Nephron (organoid): ENCODE results near the gene ZFAND3.

Experiments used
- H3K27ac Mint-ChIP-seq, 3 experiments: 2 replicates each; pipeline ENCODE4 v1.8.0; 2020; ENCODE audit warnings: mixed read lengths in 3 of 3, mild to moderate bottlenecking in 2 of 3, moderate library complexity in 1 of 3
- H3K27me3 Mint-ChIP-seq: 2 replicates; pipeline ENCODE4 v1.8.0; 2021; ENCODE audit warnings: low read depth, mild to moderate bottlenecking, moderate library complexity, mixed read lengths
- H3K36me3 Mint-ChIP-seq: 2 replicates; pipeline ENCODE4 v1.8.0; 2020; ENCODE audit warnings: low read depth, mixed read lengths
- H3K4me1 Mint-ChIP-seq: 2 replicates; pipeline ENCODE4 v1.8.0; 2020; ENCODE audit warnings: mixed read lengths
- H3K4me3 Mint-ChIP-seq, 3 experiments: 2 replicates each; pipeline ENCODE4 v1.8.0; 2020; ENCODE audit warnings: mild to moderate bottlenecking in 3 of 3, mixed read lengths in 3 of 3, moderate library complexity in 2 of 3
- H3K9me3 Mint-ChIP-seq: 2 replicates; pipeline ENCODE4 v1.8.0; 2020; ENCODE audit warnings: mixed read lengths
- CTCF ChIP-seq, 3 experiments: fragments of 200-600 bp; sonication (generic); IDR thresholded peaks; one replicate each; pipeline ENCODE4 v1.5.0; 2021; ENCODE audit warnings: antibody characterized with exemption in 3 of 3; ENCODE audit not compliant: unreplicated experiment in 3 of 3

ZFAND3 gene

DNA sequence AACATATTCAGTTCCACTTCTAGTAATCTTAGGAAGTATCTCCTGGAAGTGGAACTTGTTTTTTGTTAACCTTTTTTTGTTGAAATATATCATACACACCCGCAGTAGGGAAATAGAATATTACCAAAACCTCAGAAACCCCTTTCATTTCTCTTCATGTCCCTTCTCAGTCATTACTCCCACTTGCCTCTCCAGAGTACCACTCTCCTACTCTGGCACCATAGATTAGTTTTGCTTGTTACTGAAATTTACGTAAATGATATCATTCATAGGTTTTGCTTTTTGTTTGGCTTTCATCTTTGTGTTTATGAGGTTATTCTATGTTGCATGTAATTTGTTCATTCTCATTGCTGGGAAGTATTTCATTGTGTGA, 52.8 kb downstream of the ZFAND3 start:
- H3K27ac Mint-ChIP-seq, result no peak overlapping the region
- no peak overlapping the region for H3K4me3 Mint-ChIP-seq
- no peak for TF ChIP-seq CTCF (IDR thresholded peaks at IDR 0.05; ENCODE audit: unreplicated experiment in 3 of 3)
- H3K9me3 Mint-ChIP-seq, result peaks cover 11% of the 10 kb centered on the region
- peaks cover 21% of the 10 kb centered on the region for H3K4me1 Mint-ChIP-seq
- no peaks in the 10 kb centered on the region for H3K27me3 Mint-ChIP-seq
- H3K36me3 Mint-ChIP-seq, result peaks cover 37% of the 10 kb centered on the region

GRCh38 chr6:37874726-37875125, 55.2 kb downstream of the ZFAND3 start:
- Mint-ChIP-seq H3K27me3 (no peaks in the 10 kb centered on the region), H3K27ac (no peak overlapping the region), H3K36me3 (peaks cover 31% of the 10 kb centered on the region), H3K9me3 (peaks cover 11% of the 10 kb centered on the region), H3K4me1 (peaks cover 32% of the 10 kb centered on the region), H3K4me3 (no peak overlapping the region)
- TF ChIP-seq CTCF (IDR thresholded peaks at IDR 0.05; ENCODE audit: unreplicated experiment in 3 of 3), result no peak

GRCh38 chr6:37875561-37876309, 56.2 kb downstream of the ZFAND3 start:
- H3K36me3 Mint-ChIP-seq, result peaks cover 28% of the 10 kb centered on the region
- peaks cover 11% of the 10 kb centered on the region for H3K9me3 Mint-ChIP-seq
- TF ChIP-seq CTCF (IDR thresholded peaks at IDR 0.05; ENCODE audit: unreplicated experiment in 3 of 3), result no peak
- peaks cover 38% of the 10 kb centered on the region for H3K4me1 Mint-ChIP-seq
- H3K27ac Mint-ChIP-seq, result no peak overlapping the region
- H3K27me3 Mint-ChIP-seq, result no peaks in the 10 kb centered on the region
- H3K4me3 Mint-ChIP-seq, result no peak overlapping the region

- Mint-ChIP-seq H3K27me3 (no peaks in the 10 kb centered on the region), H3K9me3 (peaks cover 5% of the 10 kb centered on the region), H3K36me3 (peaks cover 19% of the 10 kb centered on the region), H3K4me3 (no peak overlapping the region), H3K4me1 (peaks cover 38% of the 10 kb centered on the region), H3K27ac (no peak overlapping the region)
- no peak for TF ChIP-seq CTCF (IDR thresholded peaks at IDR 0.05; ENCODE audit: unreplicated experiment in 3 of 3)
Measured at GRCh38 chr6:37876843-37877242, 57.3 kb downstream of the ZFAND3 start.

DNA sequence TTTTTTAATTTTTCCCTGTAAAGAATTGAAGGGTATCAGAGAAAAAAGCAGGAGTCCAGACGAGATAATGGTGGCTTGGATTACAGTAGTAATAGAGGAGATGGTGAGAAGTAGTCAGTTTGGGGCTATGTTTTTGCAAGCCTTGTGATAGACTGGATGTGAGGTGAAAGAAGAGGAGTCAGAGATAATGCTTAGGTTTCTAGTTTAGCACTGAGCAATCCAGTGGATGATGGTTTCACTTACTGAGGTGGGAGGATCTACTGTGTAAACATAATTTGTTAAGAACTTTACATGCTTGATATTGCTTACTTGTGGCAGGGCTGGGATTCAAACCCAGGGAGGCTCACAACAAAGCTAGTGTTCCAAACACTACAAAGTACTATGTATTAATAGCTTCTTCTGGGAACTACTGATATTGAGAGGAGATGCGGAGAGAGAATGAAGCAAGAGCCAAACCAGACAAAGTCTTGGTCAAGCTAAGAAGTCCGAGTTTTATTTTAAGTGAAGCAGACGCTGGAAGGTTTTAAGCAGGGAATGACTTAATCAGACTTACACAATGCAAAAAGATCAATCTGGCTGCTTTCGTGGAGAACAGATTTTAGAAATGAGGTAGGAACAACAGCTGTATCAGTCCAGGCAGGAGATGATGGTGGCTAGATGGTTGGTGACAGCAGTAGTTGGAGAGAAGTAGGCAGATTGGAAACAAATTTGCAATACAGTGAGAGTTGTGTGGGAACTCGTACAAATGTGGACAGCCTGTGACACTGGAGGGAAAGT, 58.0 kb downstream of the ZFAND3 start:
- Mint-ChIP-seq H3K27me3 (no peaks in the 10 kb centered on the region), H3K4me1 (peaks cover 44% of the 10 kb centered on the region), H3K27ac (peak overlapping the region; percentile 1 to 61 (median 30)), H3K36me3 (peaks cover 12% of the 10 kb centered on the region), H3K9me3 (peaks cover 3% of the 10 kb centered on the region), H3K4me3 (no peak overlapping the region)
- TF ChIP-seq CTCF (IDR thresholded peaks at IDR 0.05; ENCODE audit: unreplicated experiment in 3 of 3), result no peak
